Spleen (tissue), 11 donors: Measurements from ENCODE around the gene BCAT1. TPM values are rescaled to one million over a fixed set of nuclear protein-coding genes. Genes with fewer than 3 reads are reported as not detected.

Experiments
- DNase-seq: peaks from one replicate; pipeline ENCODE4 v3.0.0-alpha.2; 2020
- H3K27ac ChIP-seq, 8 donors: fragments of 200-600 bp; sonication (generic) in 7 of 8; 1 replicate in 4 of 8; 2 replicates in 4 of 8; pipeline versions ENCODE4 v1.5.0 to v1.8.0; 2016 to 2021; ENCODE audit warnings: inconsistent platforms in 4 of 8, mild to moderate bottlenecking in 4 of 8, moderate library complexity in 1 of 8
- H3K27me3 ChIP-seq, 7 donors: fragments of 200-600 bp; sonication (generic) in 6 of 7; replicated peaks in 1 of 7; 1 replicate in 4 of 7; 2 replicates in 3 of 7; pipeline versions ENCODE4 v1.5.0 to v1.8.0; 2016 to 2021; ENCODE audit warnings: inconsistent platforms in 3 of 7, mild to moderate bottlenecking in 1 of 7
- H3K36me3 ChIP-seq, 6 donors: fragments of 200-600 bp; sonication (generic) in 5 of 6; 1 replicate in 4 of 6; 2 replicates in 2 of 6; pipeline versions ENCODE4 v1.5.0 to v1.8.0; 2016 to 2021; ENCODE audit warnings: inconsistent platforms in 2 of 6
- H3K4me1 ChIP-seq, 6 donors: fragments of 200-600 bp; sonication (generic) in 5 of 6; 1 replicate in 3 of 6; 2 replicates in 3 of 6; pipeline versions ENCODE4 v1.5.0 to v1.8.0; 2016 to 2021; ENCODE audit warnings: inconsistent platforms in 3 of 6
- H3K4me3 ChIP-seq, 8 donors: fragments of 200-600 bp; sonication (generic) in 7 of 8; 1 replicate in 4 of 8; 2 replicates in 4 of 8; pipeline versions ENCODE4 v1.5.0 to v1.8.0; 2016 to 2021; ENCODE audit warnings: inconsistent platforms in 4 of 8, mild to moderate bottlenecking in 4 of 8, moderate library complexity in 2 of 8
- H3K9me3 ChIP-seq, 8 donors: fragments of 200-600 bp; sonication (generic) in 7 of 8; 1 replicate in 4 of 8; 2 replicates in 4 of 8; pipeline versions ENCODE4 v1.5.0 to v1.8.0; 2016 to 2021; ENCODE audit warnings: inconsistent platforms in 4 of 8
- POLR2A ChIP-seq, 3 donors: fragments of 450-650 bp; IDR thresholded peaks; one replicate each; pipeline ENCODE4 v1.5.1; 2017; ENCODE audit warnings: antibody characterized with exemption in 3 of 3, mild to moderate bottlenecking in 1 of 3
- POLR2AphosphoS5 ChIP-seq, 3 donors: sonication (generic); formaldehyde crosslinking; IDR thresholded peaks; one replicate each; pipeline ENCODE4 v1.5.1; 2017; ENCODE audit warnings: antibody characterized with exemption in 3 of 3
- WGBS, 5 donors: extraction: QIAGEN DNeasy Blood & Tissue Kit in 3 of 5; methylation state at CpG; one replicate each; pipeline versions ENCODE4 v1.1.5 to v1.1.7; 2013 to 2018; 5-methylcytosine and 5-hydroxymethylcytosine counted together
- intact Hi-C: fragments of 100-400 bp; cut with DNase I; formaldehyde crosslinking; loops from one replicate; pipeline ENCODE4 v1.15.0; 2023; ENCODE audit warnings: low total_unique reads
- polyA plus RNA-seq, 3 donors: library from polyadenylated mRNA; stranded (reverse); fragments of 200-250 nt; gene quantifications; one replicate each; pipeline ENCODE4 v1.2.1, GENCODE V29; 2013
- total RNA-seq, 7 donors: library from RNA; depleted of rRNA in 3 of 7; stranded (reverse); fragments of >200 nt in 3 of 7; fragmentation: NEBNext Ultra II Directional in 4 of 7; extraction: Animal tissue kit (Norgen Biotek cat#: 25700) in 4 of 7; gene quantifications; one replicate each; pipeline versions ENCODE4 v1.1.0 to v1.2.1, GENCODE V29; 2016 to 2021
- TF ChIP-seq, protein P1 (sequence below), 11 experiments: fragments of 200-600 bp in 7 of 11; fragments of 450-650 bp in 4 of 11; sonication (generic) in 4 of 11; IDR thresholded peaks in 8 of 11; conservative IDR thresholded peaks in 3 of 11; 1 replicate in 7 of 11; 2 replicates in 4 of 11; pipeline versions ENCODE4 v1.4.0 to v1.8.0; 2016 to 2021; ENCODE audit warnings: antibody characterized with exemption in 11 of 11, inconsistent platforms in 4 of 11, mild to moderate bottlenecking in 1 of 11
- donor health status: healthy with polysubstance abuse.
- donor health status: DM: no; HTN: no; CAD: no; lungs with moderate emphysema.
- donor health status: DM: no; HTN: no; CAD: no.
- donor health status: Bipolar disorder and iron deficiency.
- donor health status: healthy.
- donor health status: DM: no; HTN: no; CAD: no.
- donor health status: DM: yes; HTN: yes; CAD: no.

BCAT1 gene
- total and polyA plus RNA-seq, 10 donors = 0.54 to 18.4 (median 8.7) TPM

DNA sequence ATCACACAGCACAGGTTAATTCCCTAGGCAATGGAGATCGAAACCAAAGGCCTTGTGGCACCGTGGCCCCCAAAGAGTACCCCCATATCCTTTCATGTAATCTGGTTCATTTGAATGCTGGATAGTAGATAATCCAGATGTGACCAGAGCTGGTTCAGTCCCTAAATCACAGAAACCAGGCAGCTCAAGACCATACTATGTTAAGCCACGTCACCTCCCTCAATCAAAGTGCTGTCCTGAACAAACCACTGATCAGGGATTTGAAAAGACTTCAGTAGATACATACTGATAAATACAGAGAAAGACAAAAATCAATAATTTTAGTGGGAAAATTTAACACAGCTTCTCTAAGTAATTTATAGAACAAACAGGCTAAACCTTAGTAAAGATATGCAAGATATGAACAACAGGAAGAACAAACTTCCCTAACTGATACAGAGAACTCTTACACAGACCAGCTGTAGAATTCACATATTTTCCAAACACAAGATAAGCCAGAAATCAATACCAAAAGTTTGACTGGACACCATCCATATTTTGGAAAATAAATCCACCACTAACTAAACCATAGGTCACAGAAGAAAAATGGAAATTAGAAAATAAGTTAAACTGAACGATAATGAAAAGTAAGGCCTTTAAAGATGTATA is 67.1 kb downstream of the BCAT1 start:
- Histone ChIP-seq H3K4me3 (no peak overlapping the region), H3K4me1 (no peaks in the 10 kb centered on the region), H3K27me3 (no peaks in the 10 kb centered on the region), H3K9me3 (no peaks in the 10 kb centered on the region), H3K27ac (no peak overlapping the region), H3K36me3 (no peaks in the 10 kb centered on the region)
- 92 to 98% (median 96%) methylated on average over 4 of the region's 4 CpGs for WGBS, 5 donors
- no peak for TF ChIP-seq POLR2AphosphoS5 (IDR thresholded peaks at IDR 0.05)
- TF ChIP-seq, protein P1, sequence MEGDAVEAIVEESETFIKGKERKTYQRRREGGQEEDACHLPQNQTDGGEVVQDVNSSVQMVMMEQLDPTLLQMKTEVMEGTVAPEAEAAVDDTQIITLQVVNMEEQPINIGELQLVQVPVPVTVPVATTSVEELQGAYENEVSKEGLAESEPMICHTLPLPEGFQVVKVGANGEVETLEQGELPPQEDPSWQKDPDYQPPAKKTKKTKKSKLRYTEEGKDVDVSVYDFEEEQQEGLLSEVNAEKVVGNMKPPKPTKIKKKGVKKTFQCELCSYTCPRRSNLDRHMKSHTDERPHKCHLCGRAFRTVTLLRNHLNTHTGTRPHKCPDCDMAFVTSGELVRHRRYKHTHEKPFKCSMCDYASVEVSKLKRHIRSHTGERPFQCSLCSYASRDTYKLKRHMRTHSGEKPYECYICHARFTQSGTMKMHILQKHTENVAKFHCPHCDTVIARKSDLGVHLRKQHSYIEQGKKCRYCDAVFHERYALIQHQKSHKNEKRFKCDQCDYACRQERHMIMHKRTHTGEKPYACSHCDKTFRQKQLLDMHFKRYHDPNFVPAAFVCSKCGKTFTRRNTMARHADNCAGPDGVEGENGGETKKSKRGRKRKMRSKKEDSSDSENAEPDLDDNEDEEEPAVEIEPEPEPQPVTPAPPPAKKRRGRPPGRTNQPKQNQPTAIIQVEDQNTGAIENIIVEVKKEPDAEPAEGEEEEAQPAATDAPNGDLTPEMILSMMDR (IDR thresholded peaks at IDR 0.05 in 8 of 11, conservative IDR thresholded peaks at IDR 0.05 in 3 of 11) = no peak
- TF ChIP-seq POLR2A (IDR thresholded peaks at IDR 0.05) = no peak
- no peak for DNase-seq
- intact Hi-C loops = no loop called here

DNA sequence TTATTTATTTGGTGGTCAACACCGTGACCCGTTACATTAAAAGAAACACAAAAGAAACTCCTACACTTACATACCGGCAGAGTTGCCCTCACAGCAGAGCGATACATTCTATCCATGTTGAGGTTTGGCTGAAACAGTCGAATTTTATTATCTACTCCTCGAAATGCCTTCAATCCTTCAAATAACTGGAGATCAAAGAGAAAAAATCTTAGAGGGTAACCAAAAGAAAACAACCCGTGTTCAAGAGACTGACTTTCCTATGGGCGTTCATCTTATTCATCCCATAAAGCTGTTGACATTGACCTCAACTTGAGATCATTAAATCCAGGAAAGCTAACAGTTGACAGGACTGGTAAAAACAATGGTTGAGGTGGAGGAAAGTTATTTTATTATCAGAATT is 67.7 kb downstream of the BCAT1 start:
- no peaks in the 10 kb centered on the region for H3K36me3 ChIP-seq
- H3K27ac ChIP-seq = no peak overlapping the region
- intact Hi-C loops = no loop called here
- H3K4me3 ChIP-seq = no peak overlapping the region
- WGBS, 5 donors = 84 to 93% (median 90%) methylated on average over 8 of the region's 8 CpGs
- no peak for DNase-seq
- H3K4me1 ChIP-seq = no peaks in the 10 kb centered on the region
- no peaks in the 10 kb centered on the region for H3K27me3 ChIP-seq
- H3K9me3 ChIP-seq = no peaks in the 10 kb centered on the region
- TF ChIP-seq POLR2A (IDR thresholded peaks at IDR 0.05) = no peak
- TF ChIP-seq, protein P1 (IDR thresholded peaks at IDR 0.05 in 8 of 11, conservative IDR thresholded peaks at IDR 0.05 in 3 of 11) = no peak

DNA sequence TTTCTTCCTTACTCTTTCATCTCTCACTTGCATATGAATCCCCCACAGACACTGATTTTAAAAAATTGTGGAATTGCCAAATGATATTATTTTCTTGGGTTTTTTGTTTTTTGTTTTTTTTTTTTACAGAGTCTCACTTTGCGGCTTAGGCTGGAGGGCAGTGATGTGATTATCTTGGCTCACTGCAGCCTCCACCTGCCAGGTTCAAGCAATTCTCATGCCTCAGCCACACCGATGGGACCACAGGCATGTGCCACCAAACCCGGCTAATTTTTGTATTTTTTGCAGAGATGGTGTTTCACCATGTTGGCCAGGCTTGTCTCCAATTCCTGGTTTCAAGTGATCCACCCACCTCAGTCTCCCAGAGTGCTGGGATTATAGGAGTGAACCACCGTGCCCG is 68.2 kb downstream of the BCAT1 start:
- 93 to 98% (median 96%) methylated on average over 5 of the region's 5 CpGs for WGBS, 5 donors
- Histone ChIP-seq H3K36me3 (no peaks in the 10 kb centered on the region), H3K4me1 (no peaks in the 10 kb centered on the region), H3K27me3 (no peaks in the 10 kb centered on the region), H3K9me3 (no peaks in the 10 kb centered on the region), H3K27ac (no peak overlapping the region), H3K4me3 (no peak overlapping the region)
- TF ChIP-seq, protein P1 (IDR thresholded peaks at IDR 0.05 in 8 of 11, conservative IDR thresholded peaks at IDR 0.05 in 3 of 11) = no peak
- intact Hi-C loops = no loop called here
- no peak for DNase-seq

DNA sequence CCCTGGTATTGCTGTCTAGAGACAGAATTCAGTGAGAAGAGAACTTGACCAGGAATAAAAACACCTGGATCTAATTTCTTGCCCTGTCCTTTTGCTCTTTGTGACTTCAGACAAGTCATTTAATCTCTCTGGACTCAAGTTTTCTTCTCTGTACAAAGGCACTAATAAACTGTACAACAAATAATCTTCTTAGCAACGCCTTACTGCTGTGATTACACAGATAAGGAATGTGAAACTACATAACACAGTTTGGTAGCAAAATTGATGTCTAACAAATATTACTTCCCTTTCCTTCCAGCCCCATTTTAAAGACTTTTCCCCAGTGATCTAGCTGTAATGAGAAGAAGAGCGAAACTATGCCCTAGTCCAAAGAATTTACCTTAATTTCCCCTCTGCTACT is 69.3 kb downstream of the BCAT1 start:
- Histone ChIP-seq H3K4me3 (no peak overlapping the region), H3K27me3 (no peaks in the 10 kb centered on the region), H3K27ac (no peak overlapping the region), H3K36me3 (no peaks in the 10 kb centered on the region), H3K9me3 (no peaks in the 10 kb centered on the region), H3K4me1 (no peaks in the 10 kb centered on the region)
- WGBS, 5 donors = 72 to 85% (median 75%) methylated on average over 2 of the region's 2 CpGs
- DNase-seq = no peak
- intact Hi-C loops = no loop called here
- TF ChIP-seq POLR2AphosphoS5 (IDR thresholded peaks at IDR 0.05) = no peak
- no peak for TF ChIP-seq POLR2A (IDR thresholded peaks at IDR 0.05)
- TF ChIP-seq, protein P1 (IDR thresholded peaks at IDR 0.05 in 8 of 11, conservative IDR thresholded peaks at IDR 0.05 in 3 of 11) = no peak
